ENCODE measurements around the gene TMOD1.
"Not testable (repeated sequence)": the region's sequence is repeated elsewhere in the genome, so short reads cannot be mapped to it uniquely, and the experiment has no call there.

The TMOD1 gene

GRCh38 chr9:97572196-97572891, 70.9 kb downstream of the TMOD1 start:
- H3K4me1 Mint-ChIP-seq = peaks cover 6% of the 10 kb centered on the region
- DNase-seq (ENCODE audit: low spot score in 2 of 2) (no peak), ATAC-seq (replicated peaks; ENCODE audit: extremely low read depth, poor library complexity, severe bottlenecking) (no peak)
- no peaks in the 10 kb centered on the region for H3K9me3 Mint-ChIP-seq
- H3K27me3 Mint-ChIP-seq = no peaks in the 10 kb centered on the region
- no peaks in the 10 kb centered on the region for H3K36me3 Mint-ChIP-seq (ENCODE audit: insufficient read depth)
- no peak overlapping the region for H3K4me3 Mint-ChIP-seq
- H3K27ac Mint-ChIP-seq (ENCODE audit: low read depth) = no peak overlapping the region

DNA sequence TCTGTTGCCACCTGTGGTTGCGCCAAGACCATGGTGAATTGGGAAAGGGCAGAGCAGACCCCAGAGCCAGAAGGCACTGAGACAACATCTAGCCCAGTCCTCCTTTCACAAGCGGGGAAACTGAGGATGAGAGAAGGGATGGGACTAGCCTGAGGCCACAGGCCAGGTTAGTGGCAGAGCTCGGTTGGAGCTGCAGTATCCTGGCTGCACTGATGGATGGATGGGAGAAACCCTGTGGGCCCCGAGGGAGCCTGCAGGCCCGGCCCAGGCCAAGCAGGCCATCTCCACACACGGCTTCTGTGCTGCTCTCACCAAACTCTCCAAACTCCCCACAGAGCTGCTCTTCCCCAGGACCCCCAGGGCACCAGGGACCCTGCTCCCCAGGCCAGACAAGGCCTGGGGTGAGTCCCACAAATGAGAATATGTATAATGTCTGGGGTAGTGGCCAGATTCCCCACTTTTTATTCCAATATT, 71.5 kb downstream of the TMOD1 start:
- H3K27me3 Mint-ChIP-seq = no peaks in the 10 kb centered on the region
- no peak for DNase-seq (ENCODE audit: low spot score in 2 of 2)
- H3K9me3 Mint-ChIP-seq = no peaks in the 10 kb centered on the region
- peaks cover 6% of the 10 kb centered on the region for H3K4me1 Mint-ChIP-seq
- H3K27ac Mint-ChIP-seq (ENCODE audit: low read depth) = no peak overlapping the region
- no peaks in the 10 kb centered on the region for H3K36me3 Mint-ChIP-seq (ENCODE audit: insufficient read depth)
- ATAC-seq (replicated peaks; ENCODE audit: extremely low read depth, poor library complexity, severe bottlenecking) = no peak
- no peak overlapping the region for H3K4me3 Mint-ChIP-seq

DNA sequence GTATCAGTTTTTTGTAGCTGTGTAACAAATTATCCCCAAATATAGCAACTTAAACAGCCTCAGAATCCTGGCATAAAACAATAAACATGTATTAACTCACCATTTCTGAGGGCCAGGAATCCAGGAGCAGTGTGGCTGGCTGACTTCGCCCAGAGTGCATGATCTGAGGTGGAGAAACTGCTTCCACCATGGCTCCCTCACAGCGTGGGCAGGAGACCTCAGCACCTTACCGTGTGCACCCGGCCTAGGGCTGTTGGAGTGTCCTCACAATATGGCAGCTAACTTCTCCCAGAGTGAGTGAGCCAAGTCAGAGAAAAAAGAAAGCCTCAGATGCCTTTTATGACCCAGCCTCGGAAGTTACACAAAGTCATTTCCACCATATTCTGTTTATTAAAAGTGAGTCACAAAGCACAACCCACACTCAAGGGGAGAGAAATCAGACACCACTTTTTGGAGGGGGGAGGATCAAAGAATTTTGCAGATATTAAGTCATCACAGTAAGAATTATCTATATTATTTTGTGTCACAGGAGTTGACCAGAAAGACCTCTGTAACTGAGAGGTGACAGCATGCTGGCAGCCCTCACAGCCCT, 72.1 kb downstream of the TMOD1 start:
- Mint-ChIP-seq H3K36me3 (ENCODE audit: insufficient read depth) (no peaks in the 10 kb centered on the region), H3K9me3 (no peaks in the 10 kb centered on the region), H3K27ac (ENCODE audit: low read depth) (no peak overlapping the region), H3K4me1 (peaks cover 6% of the 10 kb centered on the region), H3K27me3 (no peaks in the 10 kb centered on the region), H3K4me3 (no peak overlapping the region)
- ATAC-seq (replicated peaks; ENCODE audit: extremely low read depth, poor library complexity, severe bottlenecking) (no peak), DNase-seq (ENCODE audit: low spot score in 2 of 2) (no peak)

GRCh38 chr9:97574101-97574571, 72.7 kb downstream of the TMOD1 start:
- not testable (repeated sequence) for H3K36me3 Mint-ChIP-seq (ENCODE audit: insufficient read depth); H3K4me3 Mint-ChIP-seq; H3K27ac Mint-ChIP-seq (ENCODE audit: low read depth); H3K9me3 Mint-ChIP-seq; H3K4me1 Mint-ChIP-seq; ATAC-seq (replicated peaks; ENCODE audit: extremely low read depth, poor library complexity, severe bottlenecking); DNase-seq (ENCODE audit: low spot score in 2 of 2); H3K27me3 Mint-ChIP-seq

DNA sequence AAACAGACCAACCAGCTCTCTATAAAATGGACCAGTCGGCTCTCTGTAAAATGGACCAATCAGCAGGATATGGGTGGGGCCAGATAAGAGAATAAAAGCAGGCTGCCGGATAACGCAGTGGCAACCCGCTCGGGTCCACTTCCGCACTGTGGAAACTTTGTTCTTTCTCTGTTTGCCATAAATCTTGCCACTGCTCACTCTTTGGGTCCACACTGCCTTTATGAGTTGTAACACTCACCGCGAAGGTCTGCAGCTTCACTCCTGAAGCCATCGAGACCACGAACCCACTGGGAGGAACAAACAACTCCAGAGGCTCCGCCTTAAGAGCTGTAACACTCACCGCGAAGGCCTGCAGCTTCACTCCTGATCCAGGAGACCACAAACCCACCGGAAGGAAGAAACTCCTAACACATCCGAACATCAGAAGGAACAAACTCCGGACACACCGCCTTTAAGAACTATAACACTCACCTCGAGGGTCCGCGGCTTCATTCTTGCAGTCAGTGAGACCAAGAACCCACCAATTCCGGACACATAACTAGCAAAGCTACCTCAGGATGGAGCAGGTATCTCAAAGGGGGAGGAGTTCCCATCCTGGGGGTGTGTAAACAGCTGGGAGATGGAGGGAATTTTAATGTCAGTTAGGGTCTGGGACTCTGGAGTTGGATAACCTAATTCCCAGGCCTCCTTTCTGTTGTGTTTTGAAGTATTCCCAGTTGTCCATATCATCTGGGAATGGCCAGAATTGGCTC, 73.6 kb downstream of the TMOD1 start:
- H3K36me3 Mint-ChIP-seq (ENCODE audit: insufficient read depth); H3K4me1 Mint-ChIP-seq; H3K9me3 Mint-ChIP-seq; H3K27me3 Mint-ChIP-seq; ATAC-seq (replicated peaks; ENCODE audit: extremely low read depth, poor library complexity, severe bottlenecking): not testable (repeated sequence)
- peak overlapping the region; percentile 51 for H3K27ac Mint-ChIP-seq (ENCODE audit: low read depth)
- H3K4me3 Mint-ChIP-seq = peak overlapping the region; percentile 82
- peak in 1 of 2 donors; percentile 33 for DNase-seq (ENCODE audit: low spot score in 2 of 2)

DNA sequence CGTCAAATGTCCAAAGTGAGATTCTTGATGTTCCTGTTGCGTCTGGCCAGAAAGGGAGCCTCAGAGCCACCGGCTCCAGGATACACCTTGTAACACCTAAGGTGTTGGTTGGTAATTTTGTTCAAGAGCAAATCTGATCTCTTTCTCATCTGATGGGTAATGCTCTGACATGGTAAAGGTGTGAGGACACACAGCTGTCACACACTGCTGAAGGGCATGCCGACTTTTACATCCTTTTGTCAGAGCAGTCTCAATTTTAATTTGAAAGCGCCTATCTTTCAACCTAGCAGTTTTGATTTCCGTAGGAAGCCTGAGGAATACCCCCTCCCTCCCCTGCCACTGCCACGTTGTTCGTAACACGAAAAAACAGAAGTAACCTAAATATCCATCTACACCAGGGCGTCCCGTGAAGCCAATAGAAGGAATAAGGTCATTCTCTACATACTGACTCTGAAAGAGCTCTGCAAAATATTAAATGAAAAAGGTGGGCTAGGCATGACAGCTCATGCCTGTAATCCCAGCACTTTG, 74.3 kb downstream of the TMOD1 start:
- H3K27ac Mint-ChIP-seq (ENCODE audit: low read depth) = no peak overlapping the region

DNA sequence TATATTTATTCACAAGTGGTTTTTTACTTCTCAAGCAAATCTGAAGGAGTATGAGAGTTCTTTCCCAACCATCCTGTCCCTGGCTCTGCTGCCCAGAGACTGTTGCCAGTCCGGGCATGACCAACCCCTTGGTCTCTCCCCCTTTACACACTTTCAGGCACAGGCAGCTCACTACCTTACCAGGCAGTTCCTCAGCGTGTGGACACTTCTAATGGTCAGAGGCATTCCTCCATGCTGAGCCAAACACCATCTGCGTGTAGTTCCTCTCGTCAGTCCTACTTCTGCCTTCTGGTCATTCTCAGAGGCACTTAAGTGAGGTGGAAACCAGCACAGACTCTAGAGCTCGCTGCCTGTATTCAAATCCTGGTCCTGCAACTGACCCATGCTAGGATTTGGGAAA, 75.6 kb downstream of the TMOD1 start:
- Mint-ChIP-seq H3K36me3 (ENCODE audit: insufficient read depth) (no peaks in the 10 kb centered on the region), H3K4me1 (peaks cover 6% of the 10 kb centered on the region), H3K27ac (ENCODE audit: low read depth) (no peak overlapping the region), H3K9me3 (no peaks in the 10 kb centered on the region), H3K4me3 (no peak overlapping the region), H3K27me3 (no peaks in the 10 kb centered on the region)
- DNase-seq (ENCODE audit: low spot score in 2 of 2) (no peak), ATAC-seq (replicated peaks; ENCODE audit: extremely low read depth, poor library complexity, severe bottlenecking) (no peak)

More for the DNA sequence above, 74.3 kb downstream of the TMOD1 start:
- Mint-ChIP-seq H3K4me3 (peak overlapping the region; percentile 82), H3K36me3 (ENCODE audit: insufficient read depth) (no peaks in the 10 kb centered on the region), H3K9me3 (no peaks in the 10 kb centered on the region), H3K27me3 (no peaks in the 10 kb centered on the region), H3K4me1 (peaks cover 6% of the 10 kb centered on the region)
- ATAC-seq (replicated peaks; ENCODE audit: extremely low read depth, poor library complexity, severe bottlenecking) = no peak
- DNase-seq (ENCODE audit: low spot score in 2 of 2) = no peak

GRCh38 chr9:97578846-97579245, 77.4 kb downstream of the TMOD1 start:
- Mint-ChIP-seq H3K36me3 (ENCODE audit: insufficient read depth) (no peaks in the 10 kb centered on the region), H3K27me3 (no peaks in the 10 kb centered on the region), H3K4me3 (no peak overlapping the region), H3K4me1 (peaks cover 6% of the 10 kb centered on the region), H3K27ac (ENCODE audit: low read depth) (no peak overlapping the region), H3K9me3 (no peaks in the 10 kb centered on the region)
- ATAC-seq (replicated peaks; ENCODE audit: extremely low read depth, poor library complexity, severe bottlenecking) (no peak), DNase-seq (ENCODE audit: low spot score in 2 of 2) (no peak)

- Mint-ChIP-seq H3K4me3 (no peak overlapping the region), H3K4me1 (peaks cover 6% of the 10 kb centered on the region), H3K9me3 (no peaks in the 10 kb centered on the region), H3K27me3 (no peaks in the 10 kb centered on the region), H3K36me3 (ENCODE audit: insufficient read depth) (no peaks in the 10 kb centered on the region), H3K27ac (ENCODE audit: low read depth) (no peak overlapping the region)
- DNase-seq (ENCODE audit: low spot score in 2 of 2) (no peak), ATAC-seq (replicated peaks; ENCODE audit: extremely low read depth, poor library complexity, severe bottlenecking) (no peak)
Observed at GRCh38 chr9:97579914-97580313, 78.4 kb downstream of the TMOD1 start.

DNA sequence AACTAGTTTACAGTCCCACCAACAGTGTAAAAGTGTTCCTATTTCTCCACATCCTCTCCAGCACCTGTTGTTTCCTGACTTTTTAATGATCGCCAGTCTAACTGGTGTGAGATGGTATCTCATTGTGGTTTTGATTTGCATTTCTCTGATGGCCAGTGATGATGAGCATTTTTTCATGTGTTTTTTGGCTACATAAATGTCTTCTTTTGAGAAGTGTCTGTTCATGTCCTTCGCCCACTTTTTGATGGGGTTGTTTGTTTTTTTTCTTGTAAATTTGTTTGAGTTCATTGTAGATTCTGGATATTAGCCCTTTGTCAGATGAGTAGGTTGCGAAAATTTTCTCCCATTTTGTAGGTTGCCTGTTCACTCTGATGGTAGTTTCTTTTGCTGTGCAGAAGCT, 80.1 kb downstream of the TMOD1 start:
- H3K27ac Mint-ChIP-seq (ENCODE audit: low read depth); ATAC-seq (replicated peaks; ENCODE audit: extremely low read depth, poor library complexity, severe bottlenecking); H3K27me3 Mint-ChIP-seq; H3K4me3 Mint-ChIP-seq; H3K4me1 Mint-ChIP-seq; H3K36me3 Mint-ChIP-seq (ENCODE audit: insufficient read depth); H3K9me3 Mint-ChIP-seq; DNase-seq (ENCODE audit: low spot score in 2 of 2): not testable (repeated sequence)

DNA sequence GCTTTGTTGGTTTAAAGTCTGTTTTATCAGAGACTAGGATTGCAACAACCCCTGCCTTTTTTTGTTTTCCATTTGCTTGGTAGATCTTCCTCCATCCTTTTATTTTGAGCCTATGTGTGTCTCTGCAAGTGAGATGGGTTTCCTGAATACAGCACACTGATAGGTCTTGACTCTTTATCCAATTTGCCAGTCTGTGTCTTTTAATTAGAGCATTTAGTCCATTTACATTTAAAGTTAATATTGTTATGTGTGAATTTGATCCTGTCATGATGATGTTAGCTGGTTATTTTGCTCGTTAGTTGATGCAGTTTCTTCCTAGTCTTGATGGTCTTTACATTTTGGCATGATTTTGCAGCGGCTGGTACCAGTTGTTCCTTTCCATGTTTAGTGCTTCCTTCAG, 83.3 kb downstream of the TMOD1 start:
- H3K9me3 Mint-ChIP-seq; H3K27ac Mint-ChIP-seq (ENCODE audit: low read depth); ATAC-seq (replicated peaks; ENCODE audit: extremely low read depth, poor library complexity, severe bottlenecking); DNase-seq (ENCODE audit: low spot score in 2 of 2); H3K27me3 Mint-ChIP-seq; H3K4me3 Mint-ChIP-seq; H3K4me1 Mint-ChIP-seq; H3K36me3 Mint-ChIP-seq (ENCODE audit: insufficient read depth): not testable (repeated sequence)

GRCh38 chr9:97586909-97587308, 85.4 kb downstream of the TMOD1 start:
- H3K4me3 Mint-ChIP-seq; DNase-seq (ENCODE audit: low spot score in 2 of 2); H3K4me1 Mint-ChIP-seq; H3K27ac Mint-ChIP-seq (ENCODE audit: low read depth); ATAC-seq (replicated peaks; ENCODE audit: extremely low read depth, poor library complexity, severe bottlenecking); H3K27me3 Mint-ChIP-seq; H3K36me3 Mint-ChIP-seq (ENCODE audit: insufficient read depth); H3K9me3 Mint-ChIP-seq: not testable (repeated sequence)

All from central memory CD8-positive, alpha-beta T cell (primary cell).